ENCODE results near the gene PCTP. TPM values are rescaled to one million over a fixed set of nuclear protein-coding genes. Genes with fewer than 3 reads are reported as not detected.

Gene PCTP
- total RNA-seq, 2 donors from 2014 or later = 9.2 to 11.1 TPM

Other genes with a start within 250 kb of the PCTP start
- not detected for gene SMIM36, start 239.6 kb upstream of the PCTP start, total RNA-seq
- gene TMEM100, start 28.2 kb upstream of the PCTP start, total RNA-seq = not detected